ENCODE results near the gene EMP1.

GRCh38 chr12:13192719-13193118 is 3.8 kb upstream of the EMP1 start:
- no peak for TF ChIP-seq CTCF (IDR thresholded peaks at IDR 0.05 in 4 of 5, conservative IDR thresholded peaks at IDR 0.05 in 1 of 5)
- TF ChIP-seq POLR2A (IDR thresholded peaks at IDR 0.05), result no peak
